Osteoblast (primary cell): ENCODE results near the gene AVP. TPM values are rescaled to one million over a fixed set of nuclear protein-coding genes. Genes with fewer than 3 reads are reported as not detected.
"Not testable (repeated sequence)": the region's sequence is repeated elsewhere in the genome, so short reads cannot be mapped to it uniquely, and the experiment has no call there.

ENCODE experiments used
- DNase-seq: peaks from one replicate; pipeline ENCODE4 v3.0.0; 2011; ENCODE audit warnings: low spot score, mixed read lengths; ENCODE audit not compliant: insufficient read length; ENCODE audit errors: missing footprints
- H2AFZ ChIP-seq: 2 replicates; pipeline ENCODE4 v1.6.0; 2011; ENCODE audit warnings: mild to moderate bottlenecking, low read length
- H3K27ac ChIP-seq: 2 replicates; pipeline ENCODE4 v1.5.1; 2011; ENCODE audit warnings: mild to moderate bottlenecking, low read depth, low read length, moderate library complexity
- H3K27me3 ChIP-seq: 2 replicates; pipeline ENCODE4 v1.6.0; 2012; ENCODE audit warnings: mild to moderate bottlenecking, control low read depth, inconsistent platforms, low read length, moderate library complexity; ENCODE audit not compliant: insufficient read depth
- H3K36me3 ChIP-seq: 2 replicates; pipeline ENCODE4 v1.5.1; 2011; ENCODE audit warnings: mild to moderate bottlenecking, low read length, control low read depth, moderate library complexity; ENCODE audit not compliant: insufficient read depth
- H3K4me1 ChIP-seq: 2 replicates; pipeline ENCODE4 v1.5.1; 2011; ENCODE audit warnings: mild to moderate bottlenecking, low read length, control low read depth, moderate library complexity; ENCODE audit not compliant: insufficient read depth
- H3K4me2 ChIP-seq: 2 replicates; pipeline ENCODE4 v1.6.0; 2011; ENCODE audit warnings: mild to moderate bottlenecking, low read length; ENCODE audit not compliant: insufficient read depth
- H3K4me3 ChIP-seq: fragments of 200-600 bp; sonication (generic); 3 replicates; pipeline ENCODE4 v1.5.1; 2012; ENCODE audit warnings: mild to moderate bottlenecking, low read length, inconsistent platforms; ENCODE audit not compliant: insufficient read depth
- H3K79me2 ChIP-seq: 2 replicates; pipeline ENCODE4 v1.6.0; 2012; ENCODE audit warnings: mild to moderate bottlenecking, low read length, control low read depth, inconsistent platforms; ENCODE audit not compliant: insufficient read depth
- H3K9me3 ChIP-seq: 2 replicates; pipeline ENCODE4 v1.5.1; 2011; ENCODE audit warnings: low read depth, low read length, control low read depth
- H4K20me1 ChIP-seq: 2 replicates; pipeline ENCODE4 v1.6.0; 2012; ENCODE audit warnings: mild to moderate bottlenecking, low read length, control low read depth; ENCODE audit not compliant: insufficient read depth
- CTCF ChIP-seq: IDR thresholded peaks from 2 replicates; pipeline ENCODE4 v1.5.1; 2011; ENCODE audit warnings: mild to moderate bottlenecking, low read depth, low read length, moderate library complexity; ENCODE audit errors: extremely low read depth
- total RNA-seq: library from RNA; depleted of rRNA; stranded (reverse); fragments of >200 nt; gene quantifications from 2 replicates; pipeline ENCODE4 v1.2.3, GENCODE V29; 2012

Gene AVP
- total RNA-seq, 1 donor: not detected

GRCh38 chr20:3124773-3125560, 40.4 kb upstream of the AVP start:
- H3K4me1 ChIP-seq, H3K27ac ChIP-seq, H2AFZ ChIP-seq, H4K20me1 ChIP-seq, H3K4me3 ChIP-seq, DNase-seq, H3K27me3 ChIP-seq, H3K9me3 ChIP-seq, H3K4me2 ChIP-seq: not testable (repeated sequence)
- peaks cover 12% of the 10 kb centered on the region for H3K79me2 ChIP-seq
- peaks cover 24% of the 10 kb centered on the region for H3K36me3 ChIP-seq

- H3K27ac ChIP-seq, H3K79me2 ChIP-seq, H3K27me3 ChIP-seq, DNase-seq, H2AFZ ChIP-seq, H3K4me3 ChIP-seq, H3K4me2 ChIP-seq, H3K9me3 ChIP-seq, H4K20me1 ChIP-seq, H3K4me1 ChIP-seq: not testable (repeated sequence)
- peaks cover 24% of the 10 kb centered on the region for H3K36me3 ChIP-seq
These were observed 39.6 kb upstream of the AVP start for GRCh38 chr20:3124163-3124562.

GRCh38 chr20:3123542-3123941, 39.0 kb upstream of the AVP start:
- Histone ChIP-seq H3K36me3 (peaks cover 24% of the 10 kb centered on the region), H3K27me3 (no peaks in the 10 kb centered on the region), H3K4me1 (no peaks in the 10 kb centered on the region), H2AFZ (no peak overlapping the region), H3K9me3 (no peaks in the 10 kb centered on the region), H4K20me1 (peaks cover 2% of the 10 kb centered on the region), H3K79me2 (peaks cover 2% of the 10 kb centered on the region), H3K4me2 (no peak overlapping the region), H3K4me3 (no peak overlapping the region), H3K27ac (no peak overlapping the region)
- no peak for DNase-seq
- no peak for TF ChIP-seq CTCF

- Histone ChIP-seq H3K4me3 (no peak overlapping the region), H3K4me2 (no peak overlapping the region), H3K9me3 (no peaks in the 10 kb centered on the region), H2AFZ (no peak overlapping the region), H3K36me3 (peaks cover 24% of the 10 kb centered on the region), H3K4me1 (peaks cover 3% of the 10 kb centered on the region), H4K20me1 (peaks cover 2% of the 10 kb centered on the region), H3K27me3 (no peaks in the 10 kb centered on the region), H3K79me2 (peaks cover 3% of the 10 kb centered on the region), H3K27ac (no peak overlapping the region)
- no peak for DNase-seq
- no peak for TF ChIP-seq CTCF
These were observed 37.6 kb upstream of the AVP start for GRCh38 chr20:3121955-3122610.
